Fibroblast of skin of abdomen (primary cell): ENCODE measurements around the gene NOTCH4.

ENCODE experiments used
- DNase-seq: peaks from one replicate; pipeline ENCODE4 v3.0.0-alpha.2; 2013

The NOTCH4 gene

GRCh38 chr6:32179766-32180405 is 44.0 kb downstream of the NOTCH4 start:
- DNase-seq: no peak

DNA sequence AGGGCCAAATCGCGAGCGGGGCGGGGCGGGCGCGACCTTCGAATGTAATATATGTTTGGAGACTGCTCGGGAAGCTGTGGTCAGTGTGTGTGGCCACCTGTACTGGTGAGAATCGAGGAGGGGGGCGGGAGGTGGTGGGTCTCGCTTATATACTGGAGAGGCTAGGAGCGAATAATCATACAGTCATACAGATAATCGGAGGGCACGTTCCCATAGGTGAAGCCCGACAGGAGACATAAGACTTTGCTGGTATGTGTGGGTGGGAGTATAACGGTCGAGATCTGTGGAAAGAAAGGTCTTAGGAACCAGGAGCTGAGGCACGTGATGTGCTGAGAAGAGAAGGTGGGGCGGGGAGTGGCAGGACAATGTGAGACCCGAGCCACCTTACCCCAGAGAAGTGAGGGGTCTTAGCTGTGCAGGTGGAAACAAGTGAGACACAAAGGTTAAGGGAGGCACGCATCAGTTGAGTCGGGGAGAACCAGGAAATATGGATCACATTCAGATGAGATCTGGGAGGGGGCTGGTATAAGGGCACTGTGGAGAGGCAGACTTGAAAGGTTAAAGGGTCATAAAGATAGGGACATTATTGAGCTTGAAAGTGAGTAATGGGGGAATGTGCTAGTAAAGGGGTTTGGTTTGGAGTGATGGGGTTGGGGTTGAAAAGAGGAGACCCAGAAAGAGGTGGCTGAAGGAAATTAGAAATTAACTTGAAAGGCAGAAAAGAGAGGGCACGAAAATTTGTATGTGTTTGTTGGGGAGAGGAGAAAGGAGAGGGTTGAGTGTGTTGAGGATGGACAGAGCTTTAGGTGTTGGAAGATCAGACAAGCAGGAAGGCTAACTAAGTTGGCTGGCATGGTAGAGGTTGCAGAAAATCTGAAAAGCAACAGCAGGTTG is 45.1 kb downstream of the NOTCH4 start:
- no peak for DNase-seq

GRCh38 chr6:32177788-32178546 is 45.9 kb downstream of the NOTCH4 start, which contains the start of gene RNF5:
Gene RNF5 (plus strand): TSS chr6:32178405. CDS start chr6:32178512, 107 bp downstream.
- DNase-seq: peak; percentile 100

- peak; percentile 42 for DNase-seq
Measured at GRCh38 chr6:32177183-32177787, 46.6 kb downstream of the NOTCH4 start.

GRCh38 chr6:32176476-32177182 is 47.2 kb downstream of the NOTCH4 start:
- no peak for DNase-seq

DNA sequence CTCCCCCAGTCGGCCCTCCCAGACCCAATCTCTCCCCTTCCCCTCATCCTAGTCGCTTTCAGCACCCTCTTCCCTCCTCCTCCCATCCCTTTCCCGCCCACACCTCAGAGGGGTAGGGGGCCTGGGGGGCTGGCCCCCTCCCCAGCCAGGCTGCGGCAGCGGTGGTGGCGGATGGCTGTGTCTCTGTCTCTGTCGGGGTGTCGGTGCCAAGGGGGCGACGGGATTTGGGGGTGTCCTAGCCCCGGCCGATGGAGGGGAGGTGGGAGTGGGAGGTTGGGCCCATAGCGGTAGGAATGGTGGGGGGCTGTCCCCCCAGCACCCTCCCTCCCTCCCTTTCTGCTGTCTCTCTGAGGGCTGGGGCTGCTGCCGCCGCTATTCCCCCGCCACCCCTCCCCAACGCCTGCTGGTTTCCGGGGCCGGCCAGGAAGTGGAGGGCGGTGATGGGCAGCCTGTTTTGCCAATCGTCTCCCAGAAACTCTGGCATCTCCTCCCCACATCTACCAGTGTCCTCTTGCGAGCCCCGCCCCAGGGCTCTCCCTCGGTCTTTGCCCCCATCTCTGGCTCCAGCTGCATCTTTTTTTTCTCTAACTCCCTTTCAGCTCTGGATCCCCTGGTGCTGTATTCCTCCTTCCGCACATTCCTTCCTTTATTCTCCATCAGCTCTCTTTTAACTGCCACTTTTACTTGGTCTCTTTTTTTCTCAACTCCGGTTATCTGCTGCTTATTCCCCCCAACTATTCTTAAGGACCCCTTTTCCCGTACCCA is 48.0 kb downstream of the NOTCH4 start, which contains the start of gene AGPAT1:
TSS of gene AGPAT1 (minus strand) at position 374 of the 765 bp plus-strand sequence. CDS start 4,588 bp downstream, outside the sequence.
- peak; percentile 98 for DNase-seq

DNA sequence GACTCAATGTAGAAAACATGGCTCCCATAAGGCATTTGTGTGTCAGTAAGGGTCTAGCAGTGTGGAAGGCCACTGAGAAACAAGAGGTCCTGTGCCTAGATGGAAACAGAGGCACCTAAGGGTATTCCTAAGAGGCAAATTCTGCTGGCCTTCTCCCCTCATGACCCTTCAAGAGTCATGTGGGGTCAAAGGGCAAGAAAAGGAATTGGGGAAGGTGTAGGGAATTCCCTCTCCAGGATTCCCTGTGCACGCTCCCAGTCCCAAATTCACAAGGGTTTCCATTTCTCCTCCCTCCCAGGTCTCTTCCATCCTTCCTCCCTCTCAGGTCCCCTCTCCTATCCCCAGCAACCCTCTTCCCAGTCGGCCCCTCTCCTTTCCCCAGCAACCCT is 48.6 kb downstream of the NOTCH4 start:
- no peak for DNase-seq

- DNase-seq: no peak
Measured at GRCh38 chr6:32174416-32174815, 49.5 kb downstream of the NOTCH4 start.

DNA sequence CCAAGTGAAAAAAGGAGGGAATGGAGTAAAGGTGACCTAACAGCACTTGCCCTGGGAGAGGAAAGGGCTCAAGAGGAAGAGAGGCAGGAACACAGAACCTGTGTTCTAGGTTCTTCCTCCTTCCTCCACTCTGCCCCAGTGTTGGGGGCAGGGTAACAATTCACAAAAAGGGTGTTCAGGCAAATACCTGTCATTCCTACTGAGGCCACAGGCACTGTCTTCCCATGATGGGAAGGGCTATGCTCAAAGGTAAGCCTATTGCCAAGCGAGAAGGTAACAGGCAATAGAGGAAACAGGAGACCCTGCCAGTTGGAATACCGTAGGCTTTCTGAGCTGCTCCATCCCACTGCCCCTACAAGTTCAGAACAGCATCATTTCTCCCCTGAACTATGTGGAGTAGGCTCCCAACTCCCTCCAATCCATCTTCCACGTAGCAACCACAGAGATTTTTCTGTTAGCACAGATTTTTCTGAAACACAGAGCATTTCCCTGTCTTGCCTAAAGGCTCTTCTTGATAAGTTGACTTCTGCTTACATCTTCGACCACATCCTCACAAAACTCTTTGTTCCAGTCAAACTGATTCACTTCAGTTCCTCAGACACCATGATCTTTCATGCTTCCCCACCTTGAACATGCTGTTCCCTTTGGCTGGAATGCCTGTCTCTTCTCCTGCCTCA is 50.7 kb downstream of the NOTCH4 start:
- no peak for DNase-seq

- no peak for DNase-seq
Measured at GRCh38 chr6:32171234-32171633, 52.6 kb downstream of the NOTCH4 start.

DNA sequence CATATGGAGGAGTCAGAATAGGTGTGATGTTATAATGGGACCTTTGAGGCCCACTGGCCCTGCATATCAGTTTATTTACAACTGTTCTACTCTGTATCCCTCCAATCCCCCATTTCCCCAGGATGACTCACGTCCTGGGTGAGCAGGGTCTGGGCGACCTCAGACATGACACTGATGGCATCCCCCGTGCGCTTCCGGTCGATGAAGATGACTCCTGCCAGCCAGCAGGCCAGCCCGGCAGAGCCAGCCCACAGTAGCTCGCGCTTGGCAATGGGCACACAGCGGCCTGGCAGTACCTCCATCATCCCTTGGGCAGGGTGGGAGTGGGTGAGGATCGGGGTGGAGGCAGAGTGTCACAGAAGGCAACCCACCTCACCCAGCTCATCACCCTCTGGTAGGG is 53.6 kb downstream of the NOTCH4 start:
- DNase-seq: no peak

DNA sequence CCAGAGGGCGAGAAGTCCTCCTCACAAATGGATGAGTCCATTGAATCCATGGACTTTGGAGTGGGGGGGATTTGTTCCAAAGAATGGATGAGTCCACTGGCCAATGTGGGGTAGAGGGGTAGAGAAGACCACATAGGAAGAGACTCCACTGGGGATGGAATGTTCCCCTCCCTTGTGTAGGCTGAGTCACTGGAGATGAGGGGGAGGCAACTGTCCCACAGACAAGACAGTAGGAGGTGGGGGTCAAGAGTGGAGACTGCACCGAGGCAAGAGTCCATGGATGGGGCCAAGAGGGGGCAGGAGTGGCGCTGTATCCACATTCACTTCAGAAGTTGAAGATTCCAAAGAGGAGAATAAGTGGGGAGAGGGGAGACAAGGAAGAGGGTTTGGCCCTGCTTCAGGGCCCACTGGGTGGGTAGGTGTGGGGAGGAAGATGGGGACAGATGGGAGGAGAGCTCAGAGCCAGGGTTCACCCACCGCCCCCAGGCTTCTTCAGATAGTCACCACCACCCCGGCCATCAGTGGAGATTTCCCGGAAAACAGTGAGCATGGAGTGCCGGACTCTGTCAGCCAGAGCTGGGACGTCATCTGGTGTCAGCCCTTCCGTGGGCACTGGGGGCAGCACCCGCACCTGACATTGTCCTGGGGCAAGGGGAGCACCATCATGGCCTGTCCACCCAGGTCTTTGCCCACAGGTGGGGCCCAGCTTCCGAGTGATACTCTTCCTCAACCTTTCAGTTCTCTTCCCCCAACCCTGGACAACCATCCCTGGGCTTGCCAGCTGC is 54.9 kb downstream of the NOTCH4 start:
- DNase-seq: peak; percentile 37

DNA sequence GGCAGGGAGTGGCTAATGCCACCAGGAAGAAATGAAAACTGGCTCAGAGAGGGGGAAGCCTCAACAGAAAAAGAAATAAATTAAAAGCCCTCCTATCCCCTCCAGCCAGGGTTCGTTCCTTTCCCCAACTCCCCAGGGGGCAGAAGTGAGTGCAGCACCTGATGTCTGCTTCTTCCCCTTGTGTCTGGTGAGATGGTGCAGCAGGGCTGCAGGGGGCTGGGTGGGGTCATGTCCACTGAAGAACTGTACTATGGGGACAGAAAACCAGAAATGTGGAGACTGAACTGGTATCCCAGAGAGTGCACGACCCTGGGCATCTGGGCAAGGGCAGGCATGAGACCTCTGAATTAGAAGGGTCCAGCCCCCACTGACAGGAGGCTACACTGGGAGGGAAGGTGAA is 55.5 kb downstream of the NOTCH4 start:
- no peak for DNase-seq

- no peak for DNase-seq
Measured at GRCh38 chr6:32167761-32168262, 56.1 kb downstream of the NOTCH4 start.

- no peak for DNase-seq
Measured at GRCh38 chr6:32167154-32167760, 56.6 kb downstream of the NOTCH4 start.

- DNase-seq: no peak
Measured at GRCh38 chr6:32166411-32167061, 57.3 kb downstream of the NOTCH4 start.

DNA sequence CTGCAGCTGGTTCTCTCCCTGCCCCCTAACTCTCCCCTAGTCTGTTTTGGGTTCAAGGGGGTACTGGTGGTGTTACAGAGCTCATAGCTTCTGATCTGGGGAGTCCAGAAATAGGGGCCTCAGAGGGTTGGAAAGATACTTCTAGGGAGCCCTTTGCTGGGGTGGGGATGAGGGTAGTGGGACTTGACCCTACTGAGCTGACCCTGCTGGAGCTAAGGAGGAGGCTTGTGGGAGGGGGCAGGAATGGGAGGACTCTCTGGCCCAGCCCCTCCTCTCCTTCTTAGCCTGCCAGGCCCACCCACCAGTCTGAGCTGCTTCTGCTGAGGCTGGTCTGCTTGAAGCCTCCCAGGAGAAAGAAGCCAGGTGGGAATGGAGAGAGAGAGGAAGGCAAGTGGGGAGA is 59.6 kb downstream of the NOTCH4 start, which contains the start of gene EGFL8:
TSS of gene EGFL8 (plus strand) at position 301 of the 400 bp plus-strand sequence. CDS start 1,571 bp downstream, outside the sequence.
- DNase-seq: no peak

DNA sequence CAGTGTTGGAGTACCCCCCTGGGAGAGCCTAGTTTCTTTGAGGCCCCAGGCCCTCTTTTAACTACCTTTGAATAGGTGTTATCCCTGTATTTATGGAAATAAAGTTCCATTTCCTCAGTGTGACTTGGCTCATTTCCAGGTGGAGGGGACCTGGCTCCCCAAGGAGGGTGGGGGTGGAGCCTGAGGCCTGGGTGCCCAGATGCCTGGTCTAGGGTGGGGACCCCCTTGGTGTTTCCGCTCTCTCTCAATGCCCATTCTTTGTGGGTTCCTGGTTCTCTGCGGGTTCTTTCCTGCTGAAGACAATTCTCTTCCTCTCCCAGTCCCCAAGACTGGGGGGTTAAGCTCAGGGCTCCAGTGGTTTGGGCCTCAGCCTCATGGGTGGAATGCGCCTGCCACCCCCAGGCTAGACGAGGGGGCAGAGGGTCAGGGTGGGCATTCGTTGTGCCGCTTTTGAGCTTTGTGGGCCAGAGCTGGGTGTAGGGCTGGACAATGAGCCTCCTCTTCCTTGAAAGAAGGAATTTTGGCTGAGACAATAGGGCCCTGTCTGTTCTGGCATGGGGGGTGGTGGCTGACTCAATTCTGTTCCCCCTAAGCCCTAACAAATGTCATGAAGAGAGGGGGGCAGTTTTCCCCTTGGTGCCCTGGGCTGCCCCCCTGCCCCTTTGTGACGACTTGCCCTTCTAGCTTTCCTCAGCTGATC is 60.2 kb downstream of the NOTCH4 start:
- no peak for DNase-seq
